Right renal cortex interstitium (tissue), 3 donors: ENCODE measurements around the gene TIPRL. TPM values are rescaled to one million over a fixed set of nuclear protein-coding genes. Genes with fewer than 3 reads are reported as not detected.

Source experiments
- DNase-seq, 3 donors: peaks; one replicate each; pipeline ENCODE4 v3.0.0-alpha.2; 2013; ENCODE audit warnings: low read depth in 3 of 3, low spot score in 2 of 3
- polyA plus RNA-seq, 3 donors: library from polyadenylated mRNA; unstranded; fragments of 120-200 nt; gene quantifications; one replicate each; pipeline ENCODE4 v1.2.1, GENCODE V29; 2013; ENCODE audit not compliant: insufficient read length in 3 of 3

Gene TIPRL
- polyA plus RNA-seq, 3 donors, result 49.4 to 59.5 (median 51.0) TPM

DNA sequence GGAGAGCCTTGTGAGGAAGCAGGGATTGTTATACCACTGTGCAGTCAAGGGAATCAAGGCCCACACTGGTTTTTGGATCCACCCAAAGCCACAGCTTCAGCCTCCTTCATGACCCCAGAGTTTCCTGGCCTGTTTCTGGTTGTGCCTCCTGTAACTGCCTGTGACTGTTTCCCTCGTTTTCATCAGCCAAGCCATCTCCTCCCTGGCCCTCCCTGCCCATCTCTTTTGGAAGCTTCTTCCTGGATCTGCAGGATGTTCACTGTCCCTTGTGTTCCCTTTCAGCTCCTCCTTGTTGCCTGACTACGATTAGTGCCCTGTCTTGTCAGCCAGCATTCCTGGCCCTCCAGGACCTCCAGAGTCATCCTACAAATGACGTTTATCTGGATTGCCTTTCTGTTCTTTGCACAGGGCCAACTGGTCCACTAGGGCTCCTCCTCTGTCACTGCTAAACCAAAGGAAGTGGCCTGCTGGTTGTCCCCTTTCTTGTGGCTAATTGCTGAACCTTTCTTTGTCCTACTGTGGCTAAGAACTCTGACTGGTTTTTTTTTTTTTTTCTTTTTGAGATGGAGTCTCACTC is 65.0 kb downstream of the TIPRL start:
- DNase-seq, result no peak

DNA sequence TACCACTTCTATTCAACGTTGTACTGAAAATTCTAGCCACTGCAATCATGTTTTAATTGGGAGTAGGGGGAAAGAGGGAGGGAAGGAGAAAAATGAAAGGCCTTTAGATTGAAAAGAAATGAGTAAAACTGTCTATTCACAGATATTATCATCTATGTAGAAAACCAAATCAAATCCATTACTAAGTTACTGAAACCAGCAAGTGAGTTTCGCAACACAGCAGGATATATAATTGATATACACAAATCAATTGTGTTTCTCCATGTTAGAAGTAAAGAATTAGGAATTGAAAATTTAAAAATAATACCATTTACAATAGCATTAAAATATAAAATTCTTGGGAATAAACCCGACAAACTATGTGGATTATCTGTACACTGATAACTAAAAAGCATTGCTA is 66.3 kb downstream of the TIPRL start:
- no peak for DNase-seq

GRCh38 chr1:168246506-168246905 is 67.7 kb downstream of the TIPRL start:
- no peak for DNase-seq

Other genes starting within 250 kb of the TIPRL start
- gene DCAF6, start 242.3 kb upstream of the TIPRL start, polyA plus RNA-seq, result 10 to 100 TPM; 73.7 to 84.4 (median 82.3) TPM
- gene MPC2, start 241.9 kb upstream of the TIPRL start, polyA plus RNA-seq, result 100 to 1,000 TPM; 192 to 207 (median 194) TPM
- gene GPR161, start 42.0 kb upstream of the TIPRL start, polyA plus RNA-seq, result 10 to 100 TPM; 19.8 to 20.6 (median 20.5) TPM
- 10 to 100 TPM; 16.1 to 17.3 (median 16.4) TPM for gene SFT2D2, start 47.0 kb downstream of the TIPRL start, polyA plus RNA-seq
- gene TBX19, start 101.9 kb downstream of the TIPRL start, polyA plus RNA-seq, result 1 to 10 TPM; 2.1 to 2.4 (median 2.3) TPM